Peyer's patch (tissue), 4 donors: ENCODE results near the gene TXLNG.

Experiments
- CTCF ChIP-seq, 6 experiments: fragments of 450-650 bp in 4 of 6; fragments of 200-600 bp in 2 of 6; sonication (generic) in 1 of 6; IDR thresholded peaks; one replicate each; pipeline ENCODE4 v1.5.1; 2017 to 2019; ENCODE audit warnings: antibody characterized with exemption in 6 of 6, mild to moderate bottlenecking in 3 of 6, moderate library complexity in 1 of 6
- POLR2A ChIP-seq, 2 donors: fragments of 450-650 bp; IDR thresholded peaks; one replicate each; pipeline ENCODE4 v1.5.1; 2017; ENCODE audit warnings: antibody characterized with exemption in 2 of 2, mild to moderate bottlenecking in 2 of 2, moderate library complexity in 2 of 2

- TF ChIP-seq CTCF (IDR thresholded peaks at IDR 0.05) (no peak), POLR2A (IDR thresholded peaks at IDR 0.05) (no peak)
These were observed 82.7 kb downstream of the TXLNG start for GRCh38 chrX:16868920-16869319.
